ENCODE data around the gene SFT2D1. TPM values are rescaled to one million over a fixed set of nuclear protein-coding genes. Genes with fewer than 3 reads are reported as not detected.
A peak's percentile ranks its signal among the peaks of the same experiment; 100 is the strongest.
"Not testable (repeated sequence)": the region's sequence is repeated elsewhere in the genome, so short reads cannot be mapped to it uniquely, and the experiment has no call there.

Gene SFT2D1
- total RNA-seq, 1 donor from 2014 or later, result 29.1 TPM

DNA sequence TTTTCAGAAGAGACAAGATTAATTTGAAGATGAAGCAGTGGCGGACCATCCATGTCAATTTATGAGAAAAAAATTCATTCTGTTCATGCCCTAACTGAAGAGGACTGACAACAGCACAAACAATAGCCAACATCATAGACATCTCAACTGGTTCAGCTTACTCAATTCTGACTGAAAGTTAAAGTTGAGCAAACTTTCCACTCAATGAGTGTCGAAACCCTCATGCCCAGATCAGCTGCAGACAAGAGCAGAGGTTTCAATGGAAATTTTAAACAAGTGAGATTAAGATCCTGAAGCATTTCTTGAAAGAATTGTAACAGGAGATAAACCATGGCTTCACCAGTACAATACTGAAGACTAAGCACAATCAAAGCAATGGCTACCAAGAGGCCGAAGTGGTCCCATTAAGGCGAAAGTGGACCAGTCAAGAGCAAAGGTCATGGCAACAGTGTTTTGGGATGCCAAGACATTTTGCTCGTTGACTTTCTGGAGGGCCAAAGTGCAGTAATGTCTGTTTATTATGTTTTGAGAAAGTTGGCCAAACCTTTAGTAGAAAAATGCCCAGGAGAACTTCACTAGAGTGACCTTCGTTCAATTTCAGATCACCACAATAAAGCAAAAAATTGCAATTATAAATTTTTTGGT is 6.1 kb upstream of the SFT2D1 start:
- peaks cover 8% of the 10 kb centered on the region for H3K27me3 Mint-ChIP-seq (ENCODE audit: unreplicated experiment)
- H3K4me1 Mint-ChIP-seq (ENCODE audit: unreplicated experiment), result peaks cover 6% of the 10 kb centered on the region
- TF ChIP-seq, protein P1, sequence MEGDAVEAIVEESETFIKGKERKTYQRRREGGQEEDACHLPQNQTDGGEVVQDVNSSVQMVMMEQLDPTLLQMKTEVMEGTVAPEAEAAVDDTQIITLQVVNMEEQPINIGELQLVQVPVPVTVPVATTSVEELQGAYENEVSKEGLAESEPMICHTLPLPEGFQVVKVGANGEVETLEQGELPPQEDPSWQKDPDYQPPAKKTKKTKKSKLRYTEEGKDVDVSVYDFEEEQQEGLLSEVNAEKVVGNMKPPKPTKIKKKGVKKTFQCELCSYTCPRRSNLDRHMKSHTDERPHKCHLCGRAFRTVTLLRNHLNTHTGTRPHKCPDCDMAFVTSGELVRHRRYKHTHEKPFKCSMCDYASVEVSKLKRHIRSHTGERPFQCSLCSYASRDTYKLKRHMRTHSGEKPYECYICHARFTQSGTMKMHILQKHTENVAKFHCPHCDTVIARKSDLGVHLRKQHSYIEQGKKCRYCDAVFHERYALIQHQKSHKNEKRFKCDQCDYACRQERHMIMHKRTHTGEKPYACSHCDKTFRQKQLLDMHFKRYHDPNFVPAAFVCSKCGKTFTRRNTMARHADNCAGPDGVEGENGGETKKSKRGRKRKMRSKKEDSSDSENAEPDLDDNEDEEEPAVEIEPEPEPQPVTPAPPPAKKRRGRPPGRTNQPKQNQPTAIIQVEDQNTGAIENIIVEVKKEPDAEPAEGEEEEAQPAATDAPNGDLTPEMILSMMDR (IDR thresholded peaks at IDR 0.05; ENCODE audit: unreplicated experiment), result no peak
- DNase-seq (ENCODE audit: low spot score), result no peak
- no peak overlapping the region for H3K4me3 Mint-ChIP-seq (ENCODE audit: unreplicated experiment)
- peaks cover 4% of the 10 kb centered on the region for H3K36me3 Mint-ChIP-seq (ENCODE audit: low read depth, unreplicated experiment)
- peaks cover 5% of the 10 kb centered on the region for H3K9me3 Mint-ChIP-seq (ENCODE audit: unreplicated experiment)
- no peak overlapping the region for H3K27ac Mint-ChIP-seq (ENCODE audit: unreplicated experiment)

DNA sequence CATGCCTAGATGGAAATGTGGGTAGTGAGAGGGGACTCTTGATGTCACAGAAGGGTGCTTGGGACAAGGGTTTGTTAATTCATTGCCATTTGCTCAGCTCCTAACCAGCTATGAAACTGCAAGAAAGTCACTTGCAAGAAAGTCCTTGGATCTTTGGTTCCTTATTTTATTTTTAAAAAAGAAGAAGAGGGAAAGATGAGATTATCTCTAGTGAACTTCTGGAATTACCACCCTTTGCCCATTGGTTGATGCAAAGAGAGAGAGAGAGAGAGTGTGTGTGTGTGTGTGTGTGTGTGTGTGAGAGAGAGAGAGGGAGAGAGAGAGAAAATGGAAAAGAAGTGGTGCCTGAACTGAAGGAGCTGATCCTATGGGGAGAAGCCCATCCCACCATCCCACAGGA is 4.6 kb upstream of the SFT2D1 start:
- Mint-ChIP-seq H3K27ac (ENCODE audit: unreplicated experiment) (no peak overlapping the region), H3K36me3 (ENCODE audit: low read depth, unreplicated experiment) (peaks cover 4% of the 10 kb centered on the region), H3K27me3 (ENCODE audit: unreplicated experiment) (peaks cover 8% of the 10 kb centered on the region), H3K4me3 (ENCODE audit: unreplicated experiment) (no peak overlapping the region), H3K4me1 (ENCODE audit: unreplicated experiment) (peaks cover 9% of the 10 kb centered on the region), H3K9me3 (ENCODE audit: unreplicated experiment) (peaks cover 5% of the 10 kb centered on the region)
- no peak for DNase-seq (ENCODE audit: low spot score)
- TF ChIP-seq, protein P1 (IDR thresholded peaks at IDR 0.05; ENCODE audit: unreplicated experiment), result no peak

DNA sequence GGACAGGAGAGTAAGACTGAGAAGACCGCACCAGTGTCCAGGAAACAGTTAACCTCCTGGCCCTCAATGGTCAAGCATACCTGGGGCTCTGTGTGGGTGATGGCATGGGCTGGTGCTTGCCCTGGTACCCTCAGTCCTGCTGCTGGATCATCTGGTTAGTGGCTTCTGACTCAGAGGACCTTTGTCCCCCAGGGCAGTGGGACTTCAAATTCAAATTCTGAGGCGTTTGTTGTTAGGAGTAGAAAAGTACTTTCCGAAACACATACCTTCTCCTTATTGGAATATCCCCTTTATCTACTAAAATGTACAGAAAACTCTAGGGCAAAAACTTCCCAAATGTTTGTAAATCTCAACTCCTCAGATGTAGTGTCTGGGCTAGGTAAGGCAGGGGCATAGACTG is 4.1 kb upstream of the SFT2D1 start:
- Mint-ChIP-seq H3K9me3 (ENCODE audit: unreplicated experiment) (peaks cover 5% of the 10 kb centered on the region), H3K27ac (ENCODE audit: unreplicated experiment) (no peak overlapping the region), H3K27me3 (ENCODE audit: unreplicated experiment) (peaks cover 11% of the 10 kb centered on the region), H3K4me3 (ENCODE audit: unreplicated experiment) (no peak overlapping the region), H3K4me1 (ENCODE audit: unreplicated experiment) (peaks cover 14% of the 10 kb centered on the region), H3K36me3 (ENCODE audit: low read depth, unreplicated experiment) (peaks cover 8% of the 10 kb centered on the region)
- TF ChIP-seq, protein P1 (IDR thresholded peaks at IDR 0.05; ENCODE audit: unreplicated experiment), result no peak
- DNase-seq (ENCODE audit: low spot score), result no peak

DNA sequence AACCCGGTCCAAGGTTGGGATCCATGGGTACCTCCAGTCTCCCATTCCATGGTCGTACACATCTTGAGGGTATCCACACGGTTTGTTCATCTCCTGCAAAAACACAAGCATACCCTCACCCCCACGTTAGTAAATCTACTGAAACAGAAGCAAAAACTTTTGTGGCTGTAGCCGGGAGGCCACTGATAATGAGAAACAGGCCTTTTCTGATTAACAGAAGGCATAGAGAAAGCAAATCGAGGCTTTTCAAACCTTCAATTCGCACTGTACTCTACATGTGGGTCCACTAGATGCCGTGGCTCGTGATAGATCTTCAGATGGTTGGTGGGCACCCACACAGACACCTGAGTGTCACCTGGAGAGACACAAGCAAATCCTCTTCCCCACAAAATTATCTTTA is 3.3 kb upstream of the SFT2D1 start:
- DNase-seq (ENCODE audit: low spot score); H3K27ac Mint-ChIP-seq (ENCODE audit: unreplicated experiment); H3K9me3 Mint-ChIP-seq (ENCODE audit: unreplicated experiment); H3K4me3 Mint-ChIP-seq (ENCODE audit: unreplicated experiment); H3K36me3 Mint-ChIP-seq (ENCODE audit: low read depth, unreplicated experiment): not testable (repeated sequence)
- peaks cover 11% of the 10 kb centered on the region for H3K27me3 Mint-ChIP-seq (ENCODE audit: unreplicated experiment)
- peaks cover 16% of the 10 kb centered on the region for H3K4me1 Mint-ChIP-seq (ENCODE audit: unreplicated experiment)

DNA sequence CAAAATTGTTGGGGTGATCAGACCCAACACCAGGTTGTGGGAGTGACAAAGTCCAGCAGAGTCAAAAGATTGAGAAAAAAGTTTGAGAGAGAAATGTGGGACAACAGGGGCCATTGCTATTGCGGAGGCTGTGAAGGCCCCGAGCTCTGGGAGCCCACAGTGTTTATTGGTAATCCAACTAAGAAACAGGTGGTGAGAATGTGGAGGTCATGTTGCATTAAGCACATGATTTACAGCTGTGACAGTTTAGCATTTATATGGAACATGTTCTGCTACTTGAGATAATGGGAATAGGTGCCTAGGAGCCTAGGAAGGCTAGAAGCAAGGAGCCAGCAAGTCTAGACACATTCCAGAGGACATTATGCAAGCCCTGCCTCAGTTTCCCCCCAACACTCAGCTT is 2.6 kb upstream of the SFT2D1 start:
- Mint-ChIP-seq H3K4me1 (ENCODE audit: unreplicated experiment) (peaks cover 16% of the 10 kb centered on the region), H3K27me3 (ENCODE audit: unreplicated experiment) (peaks cover 11% of the 10 kb centered on the region)
- not testable (repeated sequence) for H3K27ac Mint-ChIP-seq (ENCODE audit: unreplicated experiment); H3K4me3 Mint-ChIP-seq (ENCODE audit: unreplicated experiment); H3K9me3 Mint-ChIP-seq (ENCODE audit: unreplicated experiment); DNase-seq (ENCODE audit: low spot score); H3K36me3 Mint-ChIP-seq (ENCODE audit: low read depth, unreplicated experiment)

DNA sequence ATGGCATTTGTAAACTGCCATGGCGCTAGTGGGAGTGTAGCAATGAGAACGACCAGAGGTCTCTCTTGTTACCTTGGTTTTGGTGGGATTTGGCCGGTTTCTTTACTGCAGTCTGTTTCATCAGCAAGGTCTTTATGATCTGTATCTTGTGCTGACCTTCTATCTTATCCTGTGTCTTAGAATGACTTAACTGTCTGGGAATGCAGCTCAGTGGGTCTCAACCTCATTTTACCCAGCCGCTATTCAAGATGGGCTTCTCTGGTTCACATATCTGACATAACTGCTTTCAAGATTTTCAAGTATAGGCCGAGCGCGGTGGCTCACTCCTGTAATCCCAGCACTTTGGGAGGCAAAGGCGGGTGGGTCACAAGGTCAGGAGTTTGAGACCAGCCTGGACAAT is 1.9 kb upstream of the SFT2D1 start:
- H3K27me3 Mint-ChIP-seq (ENCODE audit: unreplicated experiment), result peaks cover 11% of the 10 kb centered on the region
- peaks cover 16% of the 10 kb centered on the region for H3K4me1 Mint-ChIP-seq (ENCODE audit: unreplicated experiment)
- no peak for DNase-seq (ENCODE audit: low spot score)
- peak overlapping the region; percentile 27 for H3K4me3 Mint-ChIP-seq (ENCODE audit: unreplicated experiment)
- no peak overlapping the region for H3K27ac Mint-ChIP-seq (ENCODE audit: unreplicated experiment)
- H3K36me3 Mint-ChIP-seq (ENCODE audit: low read depth, unreplicated experiment), result peaks cover 8% of the 10 kb centered on the region
- H3K9me3 Mint-ChIP-seq (ENCODE audit: unreplicated experiment), result no peaks in the 10 kb centered on the region
- TF ChIP-seq, protein P1 (IDR thresholded peaks at IDR 0.05; ENCODE audit: unreplicated experiment), result no peak
